PFSK-1 (cell line): ENCODE data around the gene AKAP6.

Source experiments
- FOXP2 ChIP-seq: optimal IDR thresholded peaks from 2 replicates; pipeline ENCODE3; 2011; ENCODE audit warnings: borderline replicate concordance, control low read depth, inconsistent platforms; ENCODE audit not compliant: insufficient read depth; ENCODE audit errors: extremely low read length, extremely low read depth
- POLR2AphosphoS5 ChIP-seq: IDR thresholded peaks from 2 replicates; pipeline ENCODE4 v1.6.1; 2012; ENCODE audit warnings: low read depth, mild to moderate bottlenecking, control low read depth, low read length, moderate library complexity
- REST ChIP-seq, 2 experiments: IDR thresholded peaks; 2 replicates each; pipeline versions ENCODE4 v1.6.1 to v1.8.0; 2011 to 2012; ENCODE audit warnings: low read depth in 2 of 2, low read length in 2 of 2, control low read depth in 1 of 2, inconsistent platforms in 1 of 2, mild to moderate bottlenecking in 1 of 2, moderate library complexity in 1 of 2; ENCODE audit not compliant: insufficient read depth in 1 of 2
- SIN3A ChIP-seq: IDR thresholded peaks from 2 replicates; pipeline ENCODE4 v1.6.1; 2012; ENCODE audit warnings: mild to moderate bottlenecking, low read length, moderate library complexity, borderline replicate concordance; ENCODE audit not compliant: insufficient read depth
- TAF1 ChIP-seq: IDR thresholded peaks from 2 replicates; pipeline ENCODE4 v1.6.1; 2012; ENCODE audit warnings: low read length, control low read depth, borderline replicate concordance; ENCODE audit not compliant: insufficient read depth

Gene AKAP6

GRCh38 chr14:32601906-32602305 lies 272.8 kb downstream of the AKAP6 start:
- TF ChIP-seq POLR2AphosphoS5 (no peak), FOXP2 (no peak), REST (IDR thresholded peaks at IDR 0.05; ENCODE audit: insufficient read depth in 1 of 2, low read depth in 2 of 2, low read length in 2 of 2) (no peak), TAF1 (no peak), SIN3A (no peak)

- TF ChIP-seq FOXP2 (no peak), SIN3A (no peak), TAF1 (no peak), REST (IDR thresholded peaks at IDR 0.05; ENCODE audit: insufficient read depth in 1 of 2, low read depth in 2 of 2, low read length in 2 of 2) (no peak), POLR2AphosphoS5 (no peak)
These were observed 273.6 kb downstream of the AKAP6 start for GRCh38 chr14:32602699-32603098.

- TF ChIP-seq POLR2AphosphoS5, result no peak
- TF ChIP-seq FOXP2, result no peak
- no peak for TF ChIP-seq TAF1
- TF ChIP-seq REST (IDR thresholded peaks at IDR 0.05; ENCODE audit: insufficient read depth in 1 of 2, low read depth in 2 of 2, low read length in 2 of 2), result no peak
- TF ChIP-seq SIN3A, result no peak
These were observed 275.0 kb downstream of the AKAP6 start for GRCh38 chr14:32603992-32604565.

- TF ChIP-seq REST (IDR thresholded peaks at IDR 0.05; ENCODE audit: insufficient read depth in 1 of 2, low read depth in 2 of 2, low read length in 2 of 2) (no peak), FOXP2 (no peak), TAF1 (no peak), POLR2AphosphoS5 (no peak), SIN3A (no peak)
These were observed 277.2 kb downstream of the AKAP6 start for GRCh38 chr14:32606301-32606700.

- TF ChIP-seq POLR2AphosphoS5 (no peak), TAF1 (no peak), REST (IDR thresholded peaks at IDR 0.05; ENCODE audit: insufficient read depth in 1 of 2, low read depth in 2 of 2, low read length in 2 of 2) (no peak), SIN3A (no peak), FOXP2 (no peak)
These were observed 278.3 kb downstream of the AKAP6 start for GRCh38 chr14:32607399-32607798.
